GM18499 (cell line): ENCODE data around the gene LGALS9B.
"Not testable (repeated sequence)": the region's sequence is repeated elsewhere in the genome, so short reads cannot be mapped to it uniquely, and the experiment has no call there.

Source experiments
- ATAC-seq: cut with Tn5 transposase; IDR thresholded peaks from one replicate; pipeline ENCODE4 v1.9.1; 2021; ENCODE audit warnings: moderate number of reproducible peaks; ENCODE audit not compliant: insufficient read depth, unreplicated experiment

The LGALS9B gene

GRCh38 chr17:20469946-20470345 lies 2.6 kb upstream of the LGALS9B start:
- ATAC-seq: not testable (repeated sequence)

- ATAC-seq: not testable (repeated sequence)
These were observed 1.8 kb upstream of the LGALS9B start for GRCh38 chr17:20469107-20469506.

GRCh38 chr17:20466999-20467398 lies 340 bp downstream of the LGALS9B start:
- ATAC-seq: not testable (repeated sequence)

DNA sequence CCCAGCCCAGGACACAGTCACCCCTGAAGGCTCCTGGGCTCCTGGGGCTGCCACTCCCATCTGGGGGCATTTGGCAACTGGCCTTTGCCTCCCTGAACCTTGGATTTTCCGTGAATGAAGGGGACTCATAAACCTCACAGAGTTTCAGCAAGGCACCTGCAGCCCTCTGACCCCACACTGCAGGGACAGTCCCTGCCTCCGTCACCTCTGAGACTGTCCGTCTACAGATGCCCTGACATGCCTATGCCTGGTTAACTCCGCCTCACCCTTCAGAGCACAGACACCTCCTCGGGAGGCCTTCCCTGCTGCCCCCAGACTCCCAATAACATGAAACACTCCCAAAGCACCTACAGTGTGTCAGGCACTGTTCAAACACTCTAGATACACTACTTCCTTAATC lies 786 bp downstream of the LGALS9B start:
- not testable (repeated sequence) for ATAC-seq

DNA sequence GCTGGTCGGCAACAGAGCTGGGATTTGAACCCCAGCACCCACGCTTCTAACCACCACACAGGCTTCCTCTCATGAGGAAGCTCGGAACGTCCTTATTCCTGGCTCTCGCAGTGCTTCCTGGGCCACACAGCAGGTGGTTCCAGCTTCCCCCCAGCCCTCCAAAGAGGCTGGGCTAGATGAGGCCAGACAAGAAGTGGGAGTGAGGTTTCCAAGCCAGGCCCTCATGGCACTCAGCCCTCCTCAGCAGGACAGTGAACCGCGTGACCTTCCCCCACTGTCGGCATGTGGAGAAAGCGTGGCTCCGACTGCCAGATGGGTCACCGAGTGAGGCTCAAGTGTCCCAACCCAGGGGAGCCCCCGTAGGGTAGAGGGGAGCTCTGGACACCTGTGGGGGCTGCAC lies 1.8 kb downstream of the LGALS9B start:
- ATAC-seq: not testable (repeated sequence)

- not testable (repeated sequence) for ATAC-seq
These were observed 2.4 kb downstream of the LGALS9B start for GRCh38 chr17:20464854-20465414.

DNA sequence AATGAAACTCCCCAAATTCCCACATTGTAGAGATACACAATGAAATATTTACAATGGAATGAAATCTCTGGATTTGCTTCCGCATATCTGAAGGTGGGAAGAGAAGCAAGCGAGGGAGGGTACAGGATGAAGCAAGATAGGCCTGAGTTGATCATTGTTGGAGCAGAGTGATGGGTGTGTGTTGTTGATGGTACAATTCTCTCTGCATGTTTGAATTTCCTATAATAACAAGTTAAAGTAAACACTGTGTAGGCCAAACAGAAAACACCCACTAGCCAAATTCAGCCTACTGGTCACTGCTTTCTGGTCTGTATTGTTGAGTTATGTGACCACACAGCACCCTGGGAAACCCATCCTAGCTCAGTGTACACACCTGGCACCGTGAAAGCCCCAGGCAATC lies 5.2 kb downstream of the LGALS9B start:
- not testable (repeated sequence) for ATAC-seq

DNA sequence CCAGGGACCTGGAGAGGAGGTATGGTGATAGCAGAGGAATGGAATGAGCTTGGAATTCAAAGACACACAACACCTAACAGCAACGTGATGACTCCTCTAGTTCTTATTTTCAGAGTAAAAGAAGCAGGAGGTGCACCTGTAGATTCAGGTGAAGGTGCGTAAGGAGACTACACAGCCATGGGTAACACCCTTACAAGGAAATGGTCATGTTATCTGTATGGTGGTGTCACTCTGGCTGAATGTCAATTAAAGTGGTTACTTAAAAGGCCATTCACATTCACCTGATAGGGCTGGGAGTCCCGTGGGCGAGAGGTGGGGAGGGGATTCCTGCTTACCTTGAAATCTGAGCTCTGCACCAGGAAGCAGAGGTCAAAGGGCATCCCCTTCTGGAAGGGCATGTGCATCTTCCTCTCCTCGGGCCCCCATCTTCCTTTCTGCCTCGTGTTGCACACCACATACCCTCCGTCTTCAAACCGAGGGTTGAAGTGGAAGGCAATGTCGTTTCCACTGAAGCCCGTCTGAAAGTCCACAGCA lies 9.4 kb downstream of the LGALS9B start:
- ATAC-seq: not testable (repeated sequence)

- ATAC-seq: not testable (repeated sequence)
These were observed 12.2 kb downstream of the LGALS9B start for GRCh38 chr17:20455106-20455505.

- not testable (repeated sequence) for ATAC-seq
These were observed 13.4 kb downstream of the LGALS9B start for GRCh38 chr17:20453820-20454434.

GRCh38 chr17:20450852-20451251 lies 16.5 kb downstream of the LGALS9B start:
- not testable (repeated sequence) for ATAC-seq

GRCh38 chr17:20447534-20448321 lies 19.6 kb downstream of the LGALS9B start:
- ATAC-seq: not testable (repeated sequence)

DNA sequence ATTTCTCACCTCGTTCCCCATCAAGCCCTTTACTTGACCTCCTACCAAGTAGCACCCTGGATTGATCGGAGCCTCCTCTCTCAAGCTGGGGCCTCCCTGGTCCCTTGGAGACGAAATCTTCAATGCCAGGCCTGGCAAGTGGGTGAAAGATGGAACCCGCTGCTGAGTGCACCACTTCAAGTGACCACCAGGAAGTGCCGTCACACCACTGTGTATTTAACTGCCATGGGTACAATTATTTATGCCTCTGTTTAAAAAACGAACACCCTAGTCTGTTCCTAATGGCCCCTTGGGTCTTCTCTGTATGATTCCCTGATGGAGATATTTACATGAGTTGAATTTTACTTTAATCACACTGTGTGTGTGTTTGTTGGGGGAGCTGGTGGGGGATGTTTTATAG lies 20.4 kb downstream of the LGALS9B start:
- ATAC-seq: not testable (repeated sequence)

DNA sequence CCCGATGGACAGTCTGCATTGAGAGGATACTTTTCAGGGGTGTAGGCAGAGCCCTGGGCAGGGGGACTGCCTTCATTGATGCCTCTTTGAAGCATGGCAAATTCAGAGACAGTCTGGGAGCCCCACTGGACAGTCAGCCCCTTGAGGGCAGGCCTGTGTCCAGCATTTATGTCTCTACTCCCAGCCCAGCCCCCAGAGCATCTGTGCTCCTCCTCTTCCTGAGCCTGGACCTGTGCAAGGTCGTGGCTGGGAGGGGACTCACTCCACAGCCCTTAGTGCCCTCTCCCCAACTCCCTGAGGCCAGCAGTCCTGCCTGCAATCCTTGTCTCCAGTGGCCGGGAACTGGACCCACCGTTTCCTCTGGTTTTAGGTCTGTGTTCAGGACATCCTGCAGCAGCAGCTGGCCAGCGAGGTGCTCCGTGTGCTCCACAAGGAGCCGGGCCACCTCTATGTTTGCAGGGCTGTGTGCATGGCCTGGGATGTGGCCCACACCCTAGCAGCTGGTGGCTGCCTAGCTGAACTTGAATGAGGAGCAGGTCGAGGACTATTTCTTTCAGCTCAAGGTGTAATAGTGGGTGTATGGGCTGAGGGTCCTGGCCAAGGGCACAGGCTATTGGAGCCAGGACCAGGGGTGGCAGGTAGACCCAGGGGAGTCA lies 22.6 kb downstream of the LGALS9B start:
- not testable (repeated sequence) for ATAC-seq

GRCh38 chr17:20444173-20444572 lies 23.2 kb downstream of the LGALS9B start:
- not testable (repeated sequence) for ATAC-seq

GRCh38 chr17:20443632-20444031 lies 23.7 kb downstream of the LGALS9B start:
- not testable (repeated sequence) for ATAC-seq

DNA sequence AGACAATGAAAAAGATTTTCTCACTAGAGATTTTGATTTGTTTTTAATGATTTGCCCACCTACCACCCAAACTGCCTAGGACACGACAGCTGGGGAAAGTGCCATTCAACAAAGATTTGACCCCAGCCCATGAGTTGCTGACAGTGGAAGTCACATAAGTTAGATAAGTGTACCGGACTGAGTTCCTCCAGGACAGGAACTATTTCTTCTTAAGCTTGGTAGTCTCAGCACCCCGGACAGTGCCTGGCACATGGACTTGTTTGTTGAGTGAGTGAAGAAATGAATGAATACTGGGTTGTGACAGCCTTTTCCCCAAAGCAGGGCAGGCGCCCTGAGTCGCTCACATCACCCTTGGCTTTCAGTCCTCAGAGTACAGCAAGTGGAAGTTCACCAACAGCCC lies 26.7 kb downstream of the LGALS9B start:
- not testable (repeated sequence) for ATAC-seq

DNA sequence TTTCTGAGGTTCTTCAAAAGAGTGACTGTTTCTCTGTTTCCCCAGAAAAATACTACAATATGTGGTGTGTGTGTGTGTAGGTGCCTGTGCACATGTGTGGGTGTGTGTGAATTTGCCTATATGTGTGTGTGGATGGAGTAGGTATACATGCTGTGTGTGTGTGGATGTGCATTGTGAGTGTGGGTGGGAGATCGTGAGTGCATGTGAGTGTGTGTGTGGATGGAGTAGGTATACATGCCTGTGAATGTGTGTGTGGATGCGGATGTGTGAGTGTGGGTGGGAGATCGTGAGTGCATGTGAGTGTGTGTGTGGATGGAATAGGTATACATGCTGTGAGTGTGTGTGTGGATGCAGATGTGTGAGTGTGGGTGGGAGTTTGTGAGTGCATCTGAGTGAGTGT lies 32.2 kb downstream of the LGALS9B start:
- ATAC-seq: not testable (repeated sequence)

- not testable (repeated sequence) for ATAC-seq
These were observed 34.0 kb downstream of the LGALS9B start for GRCh38 chr17:20433382-20433781.

- not testable (repeated sequence) for ATAC-seq
These were observed 40.1 kb downstream of the LGALS9B start for GRCh38 chr17:20427264-20427663.
